LHCN-M2 (cell line): ENCODE data around the gene ASPN. TPM values are rescaled to one million over a fixed set of nuclear protein-coding genes. Genes with fewer than 3 reads are reported as not detected.
A peak's percentile ranks its signal among the peaks of the same experiment; 100 is the strongest.

Source experiments
- DNase-seq: peaks from one replicate; pipeline ENCODE4 v3.0.0-alpha.2; 2012; ENCODE audit warnings: low read depth
- total RNA-seq: library from RNA; depleted of rRNA; stranded (reverse); fragments of >200 nt; gene quantifications from 2 replicates; pipeline ENCODE4 v1.2.3, GENCODE V29; 2014

ASPN gene
- total RNA-seq, 1 experiment from 2014 or later = not detected

DNA sequence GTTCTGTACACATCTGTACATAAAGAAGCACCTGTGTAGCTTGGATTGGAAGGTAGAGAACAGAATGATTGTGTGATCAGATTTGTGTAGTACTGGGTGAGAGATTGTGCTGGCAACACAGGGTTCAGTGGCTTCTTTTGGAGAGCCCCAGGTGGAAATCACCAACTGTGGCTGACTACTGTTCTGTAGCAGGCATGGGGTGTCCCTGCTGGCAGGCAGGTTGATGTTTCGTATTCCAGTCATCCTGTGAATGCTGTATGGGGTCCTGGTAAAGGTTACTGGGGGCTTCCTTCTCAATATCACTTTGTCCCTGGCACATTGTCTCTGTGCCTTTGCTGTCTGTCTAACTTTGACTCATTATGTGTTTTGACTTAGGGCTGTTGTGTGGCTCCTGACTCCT, 5.3 kb downstream of the ASPN start:
- DNase-seq = no peak

DNA sequence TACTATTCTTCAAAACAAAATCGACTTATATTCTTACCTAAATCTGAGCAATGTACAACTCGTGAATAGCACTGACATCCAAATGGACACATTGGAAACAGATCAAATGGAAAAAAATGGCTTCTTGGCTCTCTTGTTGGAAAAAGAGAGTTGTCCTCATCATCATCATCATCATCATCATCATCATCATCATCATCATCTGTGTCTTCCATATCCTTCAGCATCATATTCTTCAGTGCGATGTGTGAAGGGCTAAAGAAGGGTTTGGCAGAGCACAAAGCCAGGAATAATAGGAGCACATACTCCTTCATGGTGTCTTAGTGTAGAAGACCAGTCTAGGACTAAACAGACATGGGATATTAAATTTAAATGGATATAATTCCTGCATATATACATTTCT, 7.7 kb downstream of the ASPN start:
- DNase-seq = no peak

DNA sequence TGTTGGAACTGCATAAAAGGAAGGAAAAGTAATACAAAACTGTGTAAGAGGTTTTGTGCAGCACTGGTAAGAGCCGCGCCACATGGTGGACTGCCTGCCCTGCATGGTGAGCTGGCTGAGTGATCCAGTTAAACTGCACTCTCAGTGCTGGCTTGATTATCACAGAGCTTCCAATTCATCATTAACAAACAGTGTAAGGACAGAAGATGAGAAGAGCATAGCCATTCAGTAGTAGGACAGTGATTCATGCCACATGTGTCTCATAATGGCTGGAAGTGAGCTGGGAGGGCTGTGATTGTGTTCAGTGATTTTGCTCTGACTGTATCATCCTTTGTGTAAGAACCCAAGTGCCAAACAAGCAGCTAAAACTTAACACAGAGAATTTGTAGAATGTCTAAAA, 14.1 kb downstream of the ASPN start:
- peak; percentile 47 for DNase-seq

DNA sequence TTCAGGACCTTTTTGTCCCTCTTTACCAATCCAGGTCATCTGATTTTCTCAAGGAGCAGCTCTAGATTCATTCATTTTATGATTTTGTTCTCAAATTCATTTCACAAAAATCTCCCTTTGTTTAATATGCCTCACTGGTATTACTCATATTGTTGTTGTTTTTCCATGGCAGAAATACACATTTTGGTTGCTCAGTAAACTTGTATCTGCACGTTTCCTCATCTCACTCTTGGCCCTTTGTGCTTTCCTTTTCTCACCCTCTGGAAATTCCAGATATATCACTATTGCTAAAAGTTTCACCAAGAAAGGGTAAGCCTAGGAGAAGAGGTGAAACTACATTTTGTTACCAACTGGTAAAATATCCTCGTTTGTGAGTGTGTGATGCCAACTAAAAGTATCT, 14.8 kb downstream of the ASPN start:
- no peak for DNase-seq

DNA sequence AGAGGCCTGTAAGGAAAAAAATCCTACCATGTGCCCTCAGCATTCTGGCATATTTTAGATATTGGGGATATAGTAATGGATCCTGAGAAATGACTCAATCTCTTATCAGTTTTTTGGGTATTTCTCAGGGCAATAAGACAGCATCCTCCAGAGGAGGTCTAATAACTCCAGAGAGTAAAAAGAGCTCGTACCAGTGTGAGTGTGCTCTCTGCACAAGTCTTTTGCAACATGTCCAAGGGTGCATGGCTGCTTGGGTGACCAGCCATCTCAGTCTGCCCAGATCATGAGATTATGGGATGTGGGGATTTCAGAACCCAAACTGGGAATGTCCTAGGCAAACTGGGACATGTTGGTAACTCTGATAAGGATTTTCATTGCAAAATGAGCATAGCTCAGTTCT, 15.3 kb downstream of the ASPN start:
- DNase-seq = no peak

DNA sequence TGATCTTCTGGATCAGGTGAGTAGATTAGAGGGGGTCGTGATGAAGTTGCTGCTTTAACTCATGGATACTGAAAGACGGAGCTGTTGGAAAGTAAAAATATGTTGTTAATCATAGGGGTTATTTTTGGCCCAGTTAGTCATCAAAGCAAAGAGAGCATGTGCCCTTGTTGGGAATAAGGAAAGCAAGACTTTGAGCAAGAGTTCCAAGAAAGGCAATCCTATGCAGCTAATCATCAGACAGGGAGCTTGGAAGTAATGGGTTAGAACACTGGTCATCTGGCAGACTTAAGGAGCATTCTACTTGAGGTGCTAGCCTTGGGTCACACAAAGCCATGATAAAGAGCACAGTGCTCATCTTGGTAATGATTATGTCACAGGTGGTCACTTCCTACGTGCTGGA, 18.3 kb downstream of the ASPN start:
- DNase-seq = peak; percentile 83

DNA sequence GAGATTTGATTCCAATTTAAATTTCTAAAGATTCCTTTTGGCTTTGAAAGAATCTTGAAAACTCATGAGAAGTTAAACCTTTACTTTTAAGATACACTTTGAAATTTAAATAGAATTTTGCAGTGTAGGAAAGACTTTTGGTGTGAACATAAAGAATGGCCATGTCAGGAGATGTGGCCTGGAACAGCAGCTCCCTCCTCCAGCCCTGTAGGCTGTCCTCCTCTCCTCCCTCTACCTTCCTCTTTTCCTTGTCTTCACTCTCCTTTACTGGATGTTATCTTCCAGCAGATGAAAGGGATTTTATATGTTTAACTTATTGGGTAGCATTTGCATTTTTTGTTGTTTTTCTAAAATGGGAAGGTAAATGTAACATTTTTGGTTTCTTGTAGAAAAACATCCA, 18.9 kb downstream of the ASPN start:
- no peak for DNase-seq

DNA sequence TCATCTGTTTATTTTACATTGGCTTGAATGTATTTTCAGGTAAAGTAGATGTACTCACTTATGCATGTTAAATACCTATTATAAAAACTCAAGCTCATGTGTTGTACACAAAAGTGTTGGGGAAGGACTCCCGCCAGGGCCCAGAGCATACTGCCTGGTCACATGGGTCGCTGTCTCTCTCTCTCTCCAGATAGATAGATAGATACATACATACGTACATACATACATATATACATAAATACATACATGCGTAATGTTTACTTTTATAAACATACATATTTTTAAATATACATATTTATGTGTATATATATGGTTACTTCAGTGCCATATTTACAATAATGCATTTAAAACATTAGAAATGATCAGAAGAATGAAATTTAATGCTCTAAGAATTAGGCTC, 24.7 kb downstream of the ASPN start:
- no peak for DNase-seq

DNA sequence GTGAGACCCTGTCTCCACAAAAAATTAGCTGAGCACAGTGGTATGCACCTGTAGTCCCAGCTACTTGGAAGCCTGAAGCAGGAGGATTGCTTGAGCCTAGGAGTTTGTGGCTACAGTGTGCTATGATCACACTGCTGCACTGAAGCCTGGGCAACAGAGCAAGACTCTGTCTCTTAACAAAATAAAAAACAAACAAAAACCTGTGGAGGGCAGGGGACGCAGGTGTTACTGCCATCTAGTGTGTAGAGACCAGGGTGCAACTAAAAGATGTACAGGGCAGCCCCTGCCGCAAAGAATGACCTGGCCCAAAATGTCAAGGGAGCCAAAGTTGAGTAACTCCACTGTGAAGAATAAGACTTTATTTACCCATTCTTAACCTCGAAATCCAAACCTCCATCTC, 27.1 kb downstream of the ASPN start:
- no peak for DNase-seq

DNA sequence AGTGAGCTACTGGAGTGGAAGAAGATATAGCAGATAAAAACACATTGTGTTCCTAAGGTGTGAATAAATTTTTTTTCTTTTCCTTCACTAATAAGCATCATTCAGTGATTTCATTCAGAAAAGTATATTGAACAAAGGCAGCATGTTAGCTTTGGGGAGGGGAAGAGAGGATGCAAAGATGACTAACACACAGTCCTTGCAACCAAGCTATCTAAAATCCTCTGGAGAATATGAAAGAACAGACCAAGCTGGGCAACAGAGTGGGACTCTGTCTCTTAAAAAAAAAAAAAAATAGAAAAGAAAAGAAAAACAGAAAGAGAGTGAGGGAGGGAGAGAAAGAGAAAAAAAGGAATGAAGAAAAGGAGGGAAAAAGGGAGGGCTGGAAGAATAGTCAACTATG, 35.8 kb downstream of the ASPN start:
- DNase-seq = no peak

DNA sequence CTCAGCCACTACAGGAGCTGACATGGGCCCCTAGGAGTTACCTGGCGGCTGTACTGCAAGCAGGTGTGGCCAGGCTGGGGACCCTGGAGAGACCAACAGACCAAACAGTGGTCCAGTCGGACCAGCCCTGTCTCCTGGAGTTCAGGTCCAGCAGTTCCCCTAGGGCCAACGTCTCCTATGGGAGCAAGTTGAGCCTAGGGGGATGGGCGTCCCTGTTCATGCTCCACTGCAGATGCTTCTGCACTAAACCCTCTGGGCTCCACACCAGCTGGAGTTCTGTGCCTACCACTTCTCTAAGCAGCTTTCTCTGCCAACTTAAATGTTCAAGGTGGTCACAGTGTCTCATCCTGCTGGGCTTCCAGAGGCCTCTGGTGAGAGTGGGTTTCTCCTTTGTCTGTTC, 37.5 kb downstream of the ASPN start:
- no peak for DNase-seq

DNA sequence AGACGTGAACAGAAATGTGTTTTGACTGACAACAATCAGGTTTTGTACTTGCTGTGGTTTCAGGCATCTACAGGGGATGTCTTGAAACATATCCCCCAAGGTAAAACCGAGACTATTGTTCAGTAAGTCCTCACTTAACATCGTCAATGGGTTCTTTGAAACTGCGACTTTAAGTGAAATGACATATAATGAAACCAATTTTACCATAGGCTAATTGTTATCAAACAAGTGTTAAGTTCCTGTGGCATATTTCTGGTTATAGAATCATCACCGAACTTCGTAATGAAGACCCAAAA, 41.6 kb downstream of the ASPN start:
- no peak for DNase-seq

DNA sequence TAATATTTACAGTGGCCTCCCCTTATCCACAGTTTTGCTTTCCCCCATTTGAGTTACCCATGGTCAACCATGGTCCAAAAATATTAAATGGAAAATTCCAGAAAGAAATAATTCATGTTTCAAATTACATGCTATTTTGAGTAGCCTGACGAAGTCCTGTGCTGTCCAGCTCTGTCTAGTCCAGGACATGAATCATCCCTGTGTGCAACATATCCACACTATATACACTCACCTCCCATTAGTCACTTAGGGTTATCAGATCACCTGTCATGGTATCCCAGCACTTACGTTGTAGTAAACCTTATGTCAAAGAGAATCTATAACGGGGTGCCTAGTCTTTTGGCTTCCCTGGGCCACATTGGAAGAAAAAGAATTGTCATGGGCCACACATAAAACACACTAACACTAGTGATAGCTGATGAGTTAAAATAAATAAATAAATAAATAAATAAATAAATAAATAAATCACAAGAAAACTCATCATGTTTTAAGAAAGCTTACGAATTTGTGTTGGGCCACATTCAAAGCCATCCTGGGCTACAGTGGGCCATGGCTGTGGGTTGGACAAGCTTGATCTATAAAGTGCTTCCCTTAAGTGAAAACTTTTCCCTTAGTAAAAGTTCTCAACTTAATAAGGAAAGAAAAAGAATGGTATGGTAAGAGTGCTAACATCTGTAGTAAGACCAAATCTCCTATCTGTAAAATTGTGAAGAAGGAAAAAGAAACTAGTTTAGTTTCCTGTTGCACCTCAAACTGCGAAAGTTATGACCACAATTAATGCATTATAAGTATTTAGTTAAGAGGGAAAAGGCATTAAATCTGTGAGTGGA, 42.2 kb downstream of the ASPN start:
- peak; percentile 86 for DNase-seq

DNA sequence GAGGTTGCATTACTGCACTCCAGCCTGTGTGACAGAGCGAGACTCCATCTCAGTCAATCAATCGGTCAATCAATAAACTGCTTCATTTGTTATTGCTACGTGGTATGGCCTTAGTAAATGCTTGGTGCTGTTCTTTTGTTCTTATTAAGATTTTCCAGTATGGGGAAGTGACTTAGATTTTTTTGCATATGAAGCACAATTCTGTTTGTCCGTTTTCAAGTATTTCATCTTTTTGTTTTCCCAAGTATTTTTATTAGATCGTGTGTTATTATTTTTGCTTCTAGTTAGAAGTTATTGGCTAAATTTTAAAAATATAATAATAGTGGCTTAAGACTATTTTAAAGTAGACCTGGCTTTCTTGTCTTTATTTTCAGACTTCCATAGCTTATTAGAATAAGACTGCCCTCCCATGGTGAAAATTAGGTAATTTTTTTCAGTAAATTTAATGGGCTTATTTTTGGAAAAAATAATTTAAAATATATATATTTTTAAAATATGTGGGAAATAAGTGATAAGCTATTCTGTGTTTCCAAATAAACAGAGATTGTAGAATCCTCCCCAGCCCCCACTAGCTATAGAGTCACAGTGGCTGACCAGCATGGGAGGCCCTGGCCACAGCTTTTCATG, 43.3 kb downstream of the ASPN start:
- peak; percentile 27 for DNase-seq

DNA sequence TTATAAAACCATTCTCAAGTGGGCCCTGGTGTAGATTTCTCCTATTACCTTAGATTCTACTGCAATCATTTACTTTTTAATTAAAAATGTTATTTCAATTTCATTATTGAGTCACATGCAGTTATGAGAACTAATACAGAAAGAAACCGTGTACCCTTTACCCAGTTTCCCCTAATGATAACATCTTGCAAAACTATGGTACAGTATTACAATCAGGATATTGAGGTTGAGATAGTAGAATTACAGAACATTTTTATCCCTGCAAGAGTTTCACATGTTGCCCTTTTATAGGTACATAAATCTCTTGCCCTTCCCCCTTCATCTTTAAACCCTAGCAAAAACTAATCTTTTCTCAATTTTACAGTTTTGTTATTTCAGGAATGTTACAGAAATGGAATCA, 47.0 kb downstream of the ASPN start:
- DNase-seq = no peak

DNA sequence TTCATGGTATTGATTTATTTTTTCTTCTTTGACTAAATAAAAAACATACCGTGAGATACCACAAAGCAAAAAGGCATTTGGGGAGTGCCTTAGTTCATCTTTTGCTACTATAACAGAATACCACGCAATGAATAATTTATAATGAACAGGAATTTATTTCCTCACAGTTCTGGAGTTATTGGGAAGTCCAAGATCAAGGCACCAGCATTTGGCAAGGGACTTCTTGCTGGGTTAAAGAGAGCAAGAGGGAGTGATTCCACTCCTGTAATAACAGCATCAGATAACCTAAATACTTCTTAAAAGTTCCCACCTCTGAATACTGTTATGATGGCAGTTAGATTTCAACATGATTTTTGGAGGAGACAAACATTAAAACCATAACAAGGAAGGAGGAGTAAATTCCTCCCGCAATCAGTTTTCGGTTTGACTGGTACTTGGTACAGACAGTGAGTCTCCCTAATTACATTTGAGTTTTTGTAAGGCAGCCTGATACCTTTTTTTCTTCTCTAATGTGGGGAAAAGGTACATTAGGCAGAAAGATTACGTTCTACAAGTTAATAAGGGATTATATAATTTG, 49.2 kb downstream of the ASPN start:
- DNase-seq = no peak

DNA sequence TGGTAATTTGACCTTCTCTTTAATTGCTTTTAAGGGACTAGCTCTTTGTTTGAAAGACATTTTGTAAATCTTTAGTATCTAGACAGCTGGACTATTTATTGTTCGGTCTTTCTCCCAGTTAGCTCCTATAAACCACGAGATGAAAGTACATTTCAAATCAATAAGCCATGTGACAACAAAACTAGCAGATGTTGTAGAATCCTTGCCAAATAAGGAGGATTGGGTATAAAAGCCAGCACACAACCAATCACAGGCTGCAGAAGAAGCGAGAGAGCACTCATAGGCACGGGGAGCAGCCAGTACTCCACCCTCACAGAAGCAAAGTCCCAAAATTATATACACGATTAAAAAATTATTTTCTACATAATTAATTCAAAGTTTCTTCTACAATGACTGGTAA, 50.0 kb downstream of the ASPN start:
- DNase-seq = no peak

DNA sequence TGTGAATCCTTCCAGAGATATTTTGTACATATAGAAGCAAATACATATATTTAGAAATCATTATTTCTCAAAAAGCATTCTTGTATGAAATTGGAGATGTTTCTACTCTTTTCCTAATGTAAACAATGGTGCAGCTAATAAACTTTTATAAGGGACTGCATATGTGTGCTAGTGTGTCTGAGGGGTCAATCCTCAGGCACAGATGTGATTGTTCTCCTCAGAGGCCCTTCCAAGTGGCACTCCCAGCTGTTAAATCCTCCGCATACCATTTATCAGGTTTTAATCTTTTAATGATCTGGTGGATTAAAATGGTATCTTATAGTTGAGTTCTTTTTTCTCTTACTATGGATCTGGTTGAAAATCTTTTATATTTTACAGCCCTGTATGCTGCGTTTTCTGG, 52.5 kb downstream of the ASPN start:
- DNase-seq = no peak

DNA sequence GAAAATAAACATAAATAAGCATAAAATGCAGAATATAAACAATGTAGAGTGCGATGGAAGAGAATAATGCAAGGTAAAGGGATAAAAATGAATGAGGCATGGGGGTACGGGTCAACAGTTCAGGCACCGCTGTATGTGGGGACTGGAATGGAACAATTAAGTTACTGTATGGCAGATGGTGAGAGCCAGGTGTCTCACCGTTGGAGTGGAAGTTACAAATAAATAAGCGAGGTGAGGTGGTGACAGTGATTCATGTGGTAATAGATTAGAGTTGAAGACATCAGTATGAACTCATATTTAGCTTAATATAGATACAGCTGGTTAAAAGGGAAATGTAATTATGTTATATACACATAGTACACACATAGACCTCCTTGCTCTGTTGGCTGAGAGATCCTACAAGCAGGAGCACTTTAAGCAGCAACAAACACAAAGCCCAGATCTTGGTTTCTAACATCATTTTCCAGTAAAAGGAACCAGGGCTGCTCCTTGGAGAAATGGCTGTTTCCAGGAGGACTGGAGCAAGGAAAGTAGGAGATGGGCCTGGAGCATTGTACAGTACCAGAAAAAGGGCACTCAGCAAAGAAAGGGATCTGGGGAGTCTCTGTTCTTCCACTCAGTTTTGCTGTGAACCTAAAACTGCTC, 55.7 kb downstream of the ASPN start:
- DNase-seq = no peak

DNA sequence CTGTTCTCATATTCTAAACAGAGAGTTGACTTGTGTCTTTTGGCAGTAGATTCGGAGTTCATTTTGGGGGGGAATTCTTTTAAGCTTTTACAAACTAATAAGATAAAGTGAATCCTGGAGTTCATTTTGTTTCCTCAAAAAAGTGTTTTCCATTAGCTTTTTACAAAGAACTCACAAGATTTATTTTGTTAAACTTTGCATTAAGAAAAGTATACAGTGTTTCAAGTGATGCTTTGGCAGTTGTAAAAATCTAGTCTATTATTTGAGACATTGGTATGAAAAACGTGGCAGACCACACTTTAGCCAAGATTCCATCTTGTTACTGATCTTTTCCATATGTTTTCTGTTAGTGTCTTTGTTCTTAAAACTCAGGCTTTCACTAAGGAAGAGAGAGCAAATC, 56.8 kb downstream of the ASPN start:
- DNase-seq = no peak

DNA sequence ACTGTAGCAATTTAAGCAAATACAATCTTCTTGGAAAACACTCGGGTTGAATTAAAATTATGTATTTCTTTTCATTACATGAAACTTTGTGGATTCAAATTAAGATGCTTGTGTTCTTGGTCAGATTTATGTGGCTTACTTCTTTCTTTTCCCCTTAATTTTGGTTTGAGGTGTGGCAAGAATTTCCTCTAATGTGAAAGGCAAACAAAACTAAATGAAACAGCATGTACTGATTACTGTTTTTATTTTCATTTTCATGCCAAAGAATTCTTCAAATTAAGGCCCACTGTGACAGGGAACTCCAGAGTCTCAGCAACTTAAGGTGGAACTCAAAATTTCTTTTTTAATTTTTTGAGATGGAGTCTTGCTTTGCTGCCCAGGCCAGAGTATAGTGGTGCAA, 58.0 kb downstream of the ASPN start, which contains the start of gene OMD:
OMD (minus strand) TSS at position 132 of the 400 bp plus-strand sequence. CDS start 6,913 bp downstream, outside the sequence.
- DNase-seq = no peak

DNA sequence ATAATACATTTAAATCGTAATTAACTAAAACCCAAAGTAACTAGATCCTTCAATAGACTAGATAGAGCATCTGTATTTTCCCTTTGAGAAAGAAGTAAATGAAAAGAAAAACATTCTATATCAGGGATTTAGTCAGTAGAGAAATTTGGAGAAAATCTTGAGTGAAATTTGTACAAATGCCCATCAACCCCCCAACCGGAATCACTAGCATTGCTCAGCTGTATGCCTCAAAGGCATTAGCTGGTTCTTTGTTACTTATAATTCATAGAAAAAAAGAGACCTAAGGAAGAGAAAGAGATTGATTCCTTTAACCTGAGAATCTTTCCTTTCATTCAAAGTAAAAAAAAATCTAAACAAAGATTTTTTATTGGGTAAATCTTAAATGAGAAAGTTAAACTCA, 58.7 kb downstream of the ASPN start:
- no peak for DNase-seq
